Heart right ventricle (tissue), 16 donors: ENCODE measurements around the gene STRA6. TPM values are rescaled to one million over a fixed set of nuclear protein-coding genes. Genes with fewer than 3 reads are reported as not detected.
A peak's percentile ranks its signal among the peaks of the same experiment; 100 is the strongest.

Experiments used
- ATAC-seq, 8 donors: fragments of 200-7000 bp; cut with Tn5 transposase; one replicate each; pipeline ENCODE4 v1.9.1; 2020; ENCODE audit warnings: mild to moderate bottlenecking in 8 of 8, moderate library complexity in 8 of 8, moderate number of reproducible peaks in 1 of 8
- DNase-seq, 2 donors: peaks; one replicate each; pipeline ENCODE4 v3.0.0-alpha.2; 2020
- H3K27ac ChIP-seq, 10 donors: fragments of 200-600 bp; sonication (generic) in 2 of 10; one replicate each; pipeline versions ENCODE4 v1.5.0 to v1.8.0; 2020 to 2022; ENCODE audit warnings: mild to moderate bottlenecking in 3 of 10
- H3K27me3 ChIP-seq, 7 donors: fragments of 200-600 bp; one replicate each; pipeline ENCODE4 v1.8.0; 2021 to 2022; ENCODE audit warnings: mild to moderate bottlenecking in 2 of 7
- H3K36me3 ChIP-seq, 9 donors: fragments of 200-600 bp; sonication (generic) in 1 of 9; one replicate each; pipeline versions ENCODE4 v1.5.0 to v1.8.0; 2020 to 2022; ENCODE audit warnings: mild to moderate bottlenecking in 2 of 9
- H3K4me1 ChIP-seq, 9 donors: fragments of 200-600 bp; sonication (generic) in 1 of 9; one replicate each; pipeline versions ENCODE4 v1.5.0 to v1.8.0; 2020 to 2022; ENCODE audit warnings: mild to moderate bottlenecking in 4 of 9
- H3K4me3 ChIP-seq, 10 donors: fragments of 200-600 bp; sonication (generic) in 2 of 10; one replicate each; pipeline versions ENCODE4 v1.5.0 to v1.8.0; 2020 to 2022; ENCODE audit warnings: mild to moderate bottlenecking in 7 of 10, moderate library complexity in 2 of 10
- H3K9me3 ChIP-seq, 11 donors: fragments of 200-600 bp in 10 of 11; sonication (generic) in 2 of 11; one replicate each; pipeline versions ENCODE4 v1.5.0 to v1.8.0; 2013 to 2022; ENCODE audit warnings: mild to moderate bottlenecking in 2 of 11, control low read depth in 1 of 11, moderate library complexity in 1 of 11
- CTCF ChIP-seq, 9 donors: fragments of 200-600 bp; sonication (generic) in 2 of 9; IDR thresholded peaks; one replicate each; pipeline versions ENCODE4 v1.5.0 to v1.8.0; 2021 to 2022; ENCODE audit warnings: antibody characterized with exemption in 9 of 9, mild to moderate bottlenecking in 5 of 9, moderate library complexity in 1 of 9
- WGBS, 2 donors: extraction: QIAGEN DNeasy Blood & Tissue Kit; methylation state at CpG; one replicate each; pipeline ENCODE4 v1.1.7; 2013; ENCODE audit warnings: inconsistent platforms in 1 of 2; 5-methylcytosine and 5-hydroxymethylcytosine counted together
- intact Hi-C, 10 donors: fragments of 100-400 bp; cut with DNase I; formaldehyde crosslinking; loops; one replicate each; pipeline versions ENCODE4 v1.11.1 to v1.14.2; 2022
- polyA plus RNA-seq, 2 donors: library from polyadenylated mRNA; stranded (reverse); fragments of 200-250 nt; gene quantifications; one replicate each; pipeline ENCODE4 v1.2.3, GENCODE V29; 2013
- total RNA-seq, 10 donors: library from RNA; stranded (reverse); fragmentation: NEBNext Ultra II Directional in 3 of 10; extraction: Animal tissue kit (Norgen Biotek cat#: 25700) in 3 of 10; gene quantifications; one replicate each; pipeline versions ENCODE4 v1.2.1 to v1.2.4, GENCODE V29; 2021 to 2023
- donor health status: Arrhythmogenic right ventricular cardiomyopathy.
- donor health status: ischemic (EF 13 %, LVEDD 7.1; RV severe dilation, severe dysfunction).
- donor health status: healthy with polysubstance abuse.
- donor health status: DM: no; HTN: yes; CAD: no.
- donor health status: DM: no; HTN: no; CAD: no.
- donor health status: ischemic (EF 25% LVEDD 6.9; RV normal size, moderate dysfunction).
- donor health status: ischemic (EF 25% LVEDD 5.7; RV mildly dilated, moderate dysfunction).
- donor health status: healthy.
- donor health status: DM: yes; HTN: yes; CAD: no.
- donor health status: Ischemic cardiomyopathy.
- donor health status: ischemic (EF 35%, LVEDD 5.7; RV mildly dilated, moderate dysfunction).
- donor health status: nonischemic (EF 11% LVEDD 7.7; RV severe dilation, severe dysfunction).
- donor health status: DM: yes; HTN: yes; CAD: no.
- donor health status: PGD.
- donor health status: ischemic (EF 29% LVEDD 5.4; RV normal size, mild dysfunction).
- donor health status: nonischemic (EF 23%, LVEDD 6.1; RV moderate dilation, normal function).

Gene STRA6
- total and polyA plus RNA-seq, 12 donors, result 0.03 to 0.21 (median 0.14) TPM; not detected in 8

- Histone ChIP-seq H3K27me3 (peaks cover 0 to 16% (median 5%) of the 10 kb centered on the region in 7 donors), H3K9me3 (no peaks in the 10 kb centered on the region), H3K27ac (peak overlapping the region in 6 of 10 donors; percentile 26 to 75 (median 59)), H3K36me3 (no peaks in the 10 kb centered on the region), H3K4me1 (peaks cover 23 to 52% (median 45%) of the 10 kb centered on the region in 9 donors), H3K4me3 (no peak overlapping the region)
- DNase-seq (no peak), ATAC-seq (no peak)
- TF ChIP-seq CTCF (IDR thresholded peaks at IDR 0.05), result no peak
- intact Hi-C loops, result loop anchor here in 5 of 10 donors (5.0 to 10.0 kb wide), 5 partner anchors 86 to 116 kb away; partner anchors contain the start of gene ISLR2 (in 1 of the 5)
- WGBS, 2 donors, result 60 to 72% methylated on average over 4 of the region's 4 CpGs
Observed at GRCh38 chr15:74240897-74241614, 38.5 kb upstream of the STRA6 start.

- peak in 8 of 9 donors; percentile 29 to 70 (median 52) for TF ChIP-seq CTCF (IDR thresholded peaks at IDR 0.05)
- 9 to 12% methylated on average over 5 of the region's 5 CpGs for WGBS, 2 donors
- Histone ChIP-seq H3K4me3 (no peak overlapping the region), H3K36me3 (no peaks in the 10 kb centered on the region), H3K4me1 (peaks cover 23 to 43% (median 39%) of the 10 kb centered on the region in 9 donors), H3K9me3 (no peaks in the 10 kb centered on the region), H3K27ac (peak overlapping the region in 9 of 10 donors; percentile 26 to 75 (median 61)), H3K27me3 (peaks cover 0 to 7% (median 0%) of the 10 kb centered on the region in 7 donors)
- DNase-seq, result peak; percentile 88 to 91
- intact Hi-C loops, result loop anchor here in 5 of 10 donors (5.0 to 10.0 kb wide), 5 partner anchors 85 to 115 kb away; partner anchors contain the start of gene ISLR2 (in 1 of the 5)
- peak; percentile 83 to 95 (median 90) for ATAC-seq
Observed at GRCh38 chr15:74240002-74240568, 37.5 kb upstream of the STRA6 start.

- intact Hi-C loops, result loop anchor here in 1 of 10 donors (5.0 kb wide), 1 partner anchor 63 kb away; no protein-coding TSS in a partner anchor
Observed at GRCh38 chr15:74239051-74239705, 36.6 kb upstream of the STRA6 start.

More at GRCh38 chr15:74239051-74239705, 36.6 kb upstream of the STRA6 start:
- ATAC-seq (peak in 5 of 8 donors; percentile 15 to 45 (median 24)), DNase-seq (no peak)
- no peaks in the 10 kb centered on the region for H3K9me3 ChIP-seq
- TF ChIP-seq CTCF (IDR thresholded peaks at IDR 0.05), result no peak
- H3K36me3 ChIP-seq, result no peaks in the 10 kb centered on the region
- H3K27ac ChIP-seq, result peak overlapping the region in 8 of 10 donors; percentile 32 to 75 (median 60)
- H3K27me3 ChIP-seq, result no peaks in the 10 kb centered on the region
- peaks cover 23 to 41% (median 38%) of the 10 kb centered on the region in 9 donors for H3K4me1 ChIP-seq
- WGBS, 2 donors, result 69 to 70% methylated on average over 6 of the region's 6 CpGs
- H3K4me3 ChIP-seq, result no peak overlapping the region
